K562 (cell line): Measurements from ENCODE around the gene SH3PXD2B.

Experiments used
- BACH1 ChIP-seq: fragments of 200-800 bp; sonication (Bioruptor generic); IDR thresholded peaks from 2 replicates; pipeline ENCODE4 v1.6.1; 2016; ENCODE audit warnings: missing genetic modification characterization, missing compliant biosample characterization
- EZH2 ChIP-seq: IDR thresholded peaks from 2 replicates; pipeline ENCODE4 v1.6.1; 2012; ENCODE audit warnings: low read depth, mild to moderate bottlenecking, inconsistent platforms, low read length, borderline replicate concordance
- FOXJ2 ChIP-seq: fragments of 200-800 bp; sonication (Bioruptor generic); IDR thresholded peaks from 2 replicates; pipeline ENCODE4 v1.6.1; 2016; ENCODE audit warnings: missing genetic modification characterization, missing compliant biosample characterization
- HDAC1 ChIP-seq, 2 experiments: fragments of 450-650 bp; IDR thresholded peaks; 2 replicates each; pipeline ENCODE4 v1.6.1; 2016 to 2017; ENCODE audit warnings: inconsistent platforms in 1 of 2, mild to moderate bottlenecking in 1 of 2, moderate library complexity in 1 of 2
- MAZ ChIP-seq, 2 experiments: fragments of 450-650 bp in 1 of 2; sonication (generic) in 1 of 2; formaldehyde crosslinking; IDR thresholded peaks in 1 of 2; conservative IDR thresholded peaks in 1 of 2; 2 replicates each; pipeline versions ENCODE4 v1.4.0 to v1.5.0; 2020; ENCODE audit warnings: mild to moderate bottlenecking in 1 of 2, missing genetic modification reagents in 1 of 2
- RBBP5 ChIP-seq: fragments of 200-600 bp; sonication (generic); IDR thresholded peaks from 2 replicates; pipeline ENCODE4 v1.6.1; 2012; ENCODE audit warnings: borderline replicate concordance, mild to moderate bottlenecking, low read length, control low read depth, inconsistent platforms; ENCODE audit not compliant: insufficient read depth, poor library complexity, severe bottlenecking
- SETDB1 ChIP-seq: IDR thresholded peaks from one replicate; pipeline ENCODE4 v1.6.1; 2012; ENCODE audit warnings: low read length, control low read depth, inconsistent platforms
- SREBF2 ChIP-seq: sonication (generic); formaldehyde crosslinking; IDR thresholded peaks from 2 replicates; pipeline ENCODE4 v1.4.0; 2020; ENCODE audit warnings: mild to moderate bottlenecking, missing genetic modification reagents
- ZBTB12 ChIP-seq: fragments of 250-450 bp; sonication (Bioruptor Pico); IDR thresholded peaks from 2 replicates; pipeline ENCODE4 v1.4.0; 2020
- ZFX ChIP-seq: sonication (generic); formaldehyde crosslinking; IDR thresholded peaks from 2 replicates; pipeline ENCODE4 v1.8.0; 2022; ENCODE audit warnings: mild to moderate bottlenecking, missing genetic modification reagents, moderate library complexity
- ZKSCAN1 ChIP-seq: fragments of 150-350 bp; IDR thresholded peaks from 2 replicates; pipeline ENCODE4 v1.6.1; 2016; ENCODE audit warnings: low read depth, low read length
- ZNF324 ChIP-seq: fragments of 250-450 bp; sonication (Bioruptor Pico); IDR thresholded peaks from 2 replicates; pipeline ENCODE4 v1.4.0; 2020; ENCODE audit warnings: mild to moderate bottlenecking

- TF ChIP-seq FOXJ2 (tag) (no peak), SETDB1 (no peak), BACH1 (tag) (no peak), ZNF324 (no peak), ZKSCAN1 (no peak), ZBTB12 (CRISPR knock-in tag) (no peak), EZH2 (no peak), HDAC1 (IDR thresholded peaks at IDR 0.05) (no peak), RBBP5 (no peak), MAZ (CRISPR knock-in tag; conservative IDR thresholded peaks at IDR 0.05 in 1 of 2, IDR thresholded peaks at IDR 0.05 in 1 of 2) (no peak), ZFX (no peak), SREBF2 (no peak)
Observed at GRCh38 chr5:172380301-172380986, 73.9 kb downstream of the SH3PXD2B start.
